ENCODE measurements around the gene NECAB2.

DNA sequence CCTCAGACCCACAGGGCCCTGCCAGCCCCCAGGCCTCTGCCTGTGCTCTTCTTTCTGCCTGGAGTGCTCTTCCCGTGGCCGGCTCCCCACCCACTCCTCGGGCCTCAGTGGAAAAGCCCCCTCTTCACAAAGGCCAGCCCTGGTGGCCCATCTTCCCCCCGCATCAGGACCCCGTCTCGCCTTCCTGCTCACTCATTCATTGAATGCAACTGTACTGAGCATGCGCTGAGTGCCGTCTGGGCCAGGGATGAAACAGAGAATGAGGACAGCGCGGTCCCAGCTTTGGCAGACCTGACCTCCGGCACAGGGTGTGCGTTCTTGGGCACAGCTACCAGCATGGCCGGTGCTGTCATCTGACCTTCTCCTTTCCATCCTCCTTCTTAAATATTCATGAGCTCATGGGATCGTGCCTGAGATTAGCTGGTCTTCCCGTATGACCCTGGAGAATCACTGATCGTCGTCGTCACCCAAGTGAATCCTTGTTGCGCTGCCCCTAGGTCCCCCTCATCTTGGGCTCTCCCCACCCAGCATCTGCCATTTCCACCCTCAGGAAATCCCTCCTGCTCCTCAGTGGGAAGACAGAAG lies 31.4 kb upstream of the NECAB2 start:
- TF ChIP-seq CTCF (IDR thresholded peaks at IDR 0.05) (no peak), POLR2A (IDR thresholded peaks at IDR 0.05) (no peak)

Data from suprapubic skin (tissue), 3 donors.